HTR-8/SVneo (cell line): Measurements from ENCODE around the gene SMARCA2.

ENCODE experiments used
- DNase-seq: peaks from one replicate; pipeline ENCODE4 v3.0.0; 2011; ENCODE audit warnings: low spot score, mixed read lengths; ENCODE audit not compliant: insufficient read length
- FAIRE-seq: peaks from 2 replicates; lab custom pipeline; 2011; peaks lifted over from hg19 to GRCh38; lab: Jason Lieb, UNC

SMARCA2 gene

DNA sequence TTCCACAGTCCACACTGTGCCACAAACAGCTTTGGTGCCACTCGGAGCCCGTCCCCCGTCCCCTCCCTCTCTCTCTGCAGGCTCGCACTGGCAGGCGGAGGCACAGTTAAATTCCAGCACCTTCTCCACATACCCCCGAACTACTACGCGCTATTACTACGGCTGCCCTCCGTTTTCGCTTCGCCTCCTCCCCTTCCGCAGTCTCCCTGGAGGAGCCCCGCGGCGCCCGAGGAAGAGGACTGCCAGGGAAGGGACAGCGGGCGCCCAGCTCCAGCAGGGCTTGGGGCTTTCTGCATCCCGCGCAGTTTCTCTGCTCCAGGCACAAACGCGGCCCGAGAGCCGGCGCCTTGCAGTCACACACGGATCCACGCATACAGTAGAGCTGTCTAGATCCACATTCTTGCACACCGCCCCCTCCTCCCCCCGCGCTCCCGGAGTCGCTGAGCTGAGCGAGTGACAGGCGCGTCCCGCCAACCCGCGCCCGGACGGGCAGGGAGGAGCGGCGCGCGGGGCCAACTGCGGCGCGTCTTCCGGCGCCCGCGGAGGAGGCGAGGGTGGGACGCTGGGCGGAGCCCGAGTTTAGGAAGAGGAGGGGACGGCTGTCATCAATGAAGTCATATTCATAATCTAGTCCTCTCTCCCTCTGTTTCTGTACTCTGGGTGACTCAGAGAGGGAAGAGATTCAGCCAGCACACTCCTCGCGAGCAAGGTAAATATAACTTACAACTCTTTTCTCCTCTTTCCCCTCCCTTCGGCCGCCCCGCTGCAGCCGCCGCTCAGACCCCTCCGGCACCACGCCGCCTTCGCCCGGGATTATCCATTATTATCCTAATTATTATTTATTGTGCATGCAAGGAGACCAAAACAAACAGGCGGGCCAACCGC, at the start of gene SMARCA2:
SMARCA2 (plus strand) TSS at position 652 of the 885 bp plus-strand sequence. CDS start 13,676 bp downstream, outside the sequence.
- FAIRE-seq (peak; percentile 92), DNase-seq (peak; percentile 89)

DNA sequence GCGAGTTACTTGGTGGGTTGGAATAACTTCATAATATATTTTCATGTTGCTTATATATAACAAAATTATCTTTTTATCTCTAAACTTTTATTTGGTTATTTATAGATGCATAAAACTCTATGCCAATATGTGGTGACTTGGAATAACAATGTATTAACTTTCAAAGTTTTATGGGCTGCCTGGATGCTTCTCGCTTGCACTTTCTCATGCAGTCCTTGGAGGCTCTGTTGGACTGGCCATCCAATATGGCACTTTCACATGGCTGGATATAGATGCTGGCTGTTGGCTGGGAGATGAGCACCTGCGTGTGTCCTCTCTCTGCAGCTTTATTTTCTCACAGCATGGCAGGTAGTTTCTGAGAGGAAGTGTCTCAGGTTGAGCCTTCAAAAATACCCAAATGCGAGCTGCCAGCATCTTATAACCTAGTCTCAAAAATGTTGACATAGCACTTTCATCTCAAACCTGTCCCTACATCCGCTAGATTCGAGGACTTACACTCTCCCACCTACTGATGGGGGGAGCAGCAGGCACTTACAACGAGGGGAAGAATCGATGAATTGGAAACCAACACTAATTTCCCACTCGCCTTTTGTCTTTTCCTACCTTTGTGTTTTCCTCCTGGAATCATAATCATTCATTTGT, 48.3 kb upstream of the SMARCA2 start:
- FAIRE-seq (no peak), DNase-seq (no peak)

GRCh38 chr9:1969160-1969559, 46.0 kb upstream of the SMARCA2 start:
- FAIRE-seq = no peak
- no peak for DNase-seq

DNA sequence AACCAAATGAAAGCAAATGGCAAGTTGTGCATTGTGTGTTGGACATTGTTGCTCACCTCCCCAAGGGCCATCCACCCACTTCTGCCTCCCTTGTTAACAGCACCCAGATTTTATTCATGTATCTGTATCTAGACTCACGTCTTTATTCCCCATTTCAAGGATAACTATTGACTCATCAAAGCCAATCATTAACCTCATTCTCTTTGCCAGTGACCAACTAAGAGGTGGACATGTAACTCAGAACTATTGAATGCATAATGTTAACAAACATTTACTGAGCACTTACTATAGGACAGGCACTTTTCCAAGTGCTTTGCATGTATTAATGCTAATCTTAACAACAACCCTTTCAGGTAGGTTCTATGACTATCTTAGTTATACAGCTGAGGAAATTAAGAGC, 45.2 kb upstream of the SMARCA2 start:
- DNase-seq = no peak
- no peak for FAIRE-seq

DNA sequence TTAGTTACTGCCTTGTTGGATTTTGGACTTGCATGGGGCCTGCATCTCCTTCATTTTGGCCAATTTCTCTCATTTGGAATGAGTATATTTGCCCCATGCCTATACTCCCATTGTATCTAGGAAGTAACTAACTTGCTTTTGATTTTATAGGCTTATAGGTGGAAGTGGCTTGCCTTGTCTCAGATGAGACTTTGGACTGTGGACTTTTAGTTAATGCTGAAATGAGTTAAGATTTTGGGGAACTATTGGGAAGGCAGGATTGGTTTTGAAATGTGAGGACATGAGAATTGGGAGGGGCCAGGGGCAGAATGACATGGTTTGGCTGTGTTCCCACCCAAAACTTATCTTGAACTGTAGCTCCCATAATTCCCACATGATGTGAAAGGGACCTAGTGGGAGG, 42.5 kb upstream of the SMARCA2 start:
- no peak for DNase-seq
- no peak for FAIRE-seq

DNA sequence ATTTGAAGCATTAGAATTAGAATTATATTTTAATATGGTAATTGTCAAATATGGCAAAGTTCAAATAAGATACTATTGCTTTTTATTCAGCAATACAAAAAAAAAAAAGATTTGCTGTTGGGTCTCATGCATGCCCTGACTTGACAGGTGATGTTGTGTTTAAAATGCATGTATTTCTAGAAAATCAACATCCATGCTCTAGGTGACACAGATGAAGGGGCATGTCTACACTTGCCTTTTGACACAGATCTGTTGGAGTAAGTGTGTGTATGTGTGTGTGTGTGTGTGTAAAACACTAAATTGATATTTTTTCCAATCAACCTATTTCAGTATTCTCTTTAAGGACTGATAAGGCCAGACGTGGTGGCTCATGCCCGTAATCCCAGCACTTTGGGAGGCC, 38.1 kb upstream of the SMARCA2 start:
- DNase-seq (no peak), FAIRE-seq (no peak)

- FAIRE-seq (no peak), DNase-seq (no peak)
Measured at GRCh38 chr9:1978941-1979340, 36.2 kb upstream of the SMARCA2 start.

GRCh38 chr9:1979741-1980367, 35.3 kb upstream of the SMARCA2 start:
- FAIRE-seq = no peak
- DNase-seq = no peak

- FAIRE-seq = no peak
Measured at GRCh38 chr9:1980387-1980786, 34.8 kb upstream of the SMARCA2 start.

GRCh38 chr9:1982074-1982473, 33.1 kb upstream of the SMARCA2 start:
- FAIRE-seq (no peak), DNase-seq (no peak)

More at GRCh38 chr9:1980387-1980786, 34.8 kb upstream of the SMARCA2 start:
- no peak for DNase-seq

GRCh38 chr9:1986341-1986740, 28.8 kb upstream of the SMARCA2 start:
- FAIRE-seq (no peak), DNase-seq (no peak)

DNA sequence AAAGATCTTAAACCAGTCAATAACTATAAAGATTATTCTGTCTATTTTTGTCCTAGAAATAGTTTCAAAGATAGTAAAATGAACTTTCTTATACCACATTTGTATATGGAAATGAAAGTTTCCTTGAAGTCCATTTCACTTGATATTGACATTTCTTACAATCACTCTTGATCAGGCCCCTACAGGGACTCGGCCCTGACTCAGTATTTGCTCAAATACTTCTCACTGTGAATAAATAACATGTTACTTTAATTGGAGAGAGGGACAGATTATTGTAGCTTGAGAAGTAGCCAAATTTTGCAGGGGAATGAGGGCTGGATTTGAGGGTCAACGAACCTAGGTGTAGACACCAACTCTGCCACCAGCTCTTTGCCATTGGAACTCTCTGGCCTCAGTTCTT, 25.6 kb upstream of the SMARCA2 start:
- FAIRE-seq (no peak), DNase-seq (no peak)

DNA sequence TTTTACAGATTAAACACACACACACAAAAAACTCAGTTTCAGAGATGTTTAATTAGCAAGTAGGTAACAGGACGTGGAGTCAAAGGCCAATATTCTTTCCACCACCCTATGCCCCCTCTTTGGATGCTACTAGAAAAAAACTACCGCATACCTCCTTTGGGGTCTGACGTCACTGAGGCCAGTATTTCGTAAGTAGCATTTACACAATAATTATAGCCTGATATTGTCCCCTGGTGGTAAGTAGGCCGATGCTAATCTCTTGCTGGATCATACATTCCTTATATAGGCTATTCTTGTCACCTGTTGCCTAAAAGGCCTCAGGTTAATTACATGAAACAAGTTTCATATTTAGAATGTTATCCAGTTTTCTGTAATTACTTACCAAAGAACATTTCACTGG, 21.0 kb upstream of the SMARCA2 start:
- no peak for FAIRE-seq
- DNase-seq = no peak

DNA sequence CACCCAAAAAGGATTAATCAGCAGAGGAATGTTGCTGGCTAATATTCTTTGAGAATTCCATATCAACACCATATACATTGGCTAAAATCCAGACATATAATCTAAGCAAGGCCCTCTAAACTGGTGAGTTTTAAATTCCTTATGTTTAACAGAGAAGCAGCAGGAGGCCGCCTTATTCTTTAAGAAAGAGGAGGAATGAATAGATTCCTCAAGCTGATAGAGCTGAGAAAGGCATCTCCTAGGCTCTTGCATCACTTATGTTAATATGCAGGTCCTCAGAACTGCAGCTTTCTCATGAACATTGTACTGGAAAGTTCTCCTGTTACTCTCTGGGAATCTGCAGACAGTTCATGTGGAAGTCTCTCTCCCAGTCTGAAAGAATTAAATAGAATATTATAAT, 20.1 kb upstream of the SMARCA2 start:
- DNase-seq (no peak), FAIRE-seq (no peak)

DNA sequence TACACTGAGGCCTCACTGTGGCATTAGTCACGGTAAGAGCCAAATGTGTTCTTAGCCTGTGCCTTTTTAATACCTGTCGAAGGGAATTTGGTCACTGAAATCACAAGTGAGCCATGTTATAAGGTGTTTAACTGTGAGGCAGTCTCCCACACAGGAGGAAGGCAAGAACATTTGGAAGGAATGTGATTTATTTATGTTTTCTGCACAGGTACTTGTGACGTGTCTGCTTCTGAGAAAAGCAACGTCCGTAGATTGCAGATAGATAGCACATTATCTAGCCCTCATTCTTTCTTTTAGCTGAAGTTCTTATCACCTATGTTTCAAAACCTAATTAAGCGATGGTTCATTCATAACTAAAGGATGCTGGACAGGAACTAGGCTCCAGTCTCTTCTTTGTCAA, 19.0 kb upstream of the SMARCA2 start:
- DNase-seq (no peak), FAIRE-seq (no peak)

GRCh38 chr9:1997646-1998045, 17.5 kb upstream of the SMARCA2 start:
- DNase-seq = no peak
- FAIRE-seq = no peak

- no peak for DNase-seq
- no peak for FAIRE-seq
Measured at GRCh38 chr9:1998111-1998510, 17.0 kb upstream of the SMARCA2 start.

GRCh38 chr9:2000314-2000713, 14.8 kb upstream of the SMARCA2 start:
- DNase-seq (no peak), FAIRE-seq (no peak)

- FAIRE-seq (no peak), DNase-seq (no peak)
Measured at GRCh38 chr9:2008372-2008771, 6.8 kb upstream of the SMARCA2 start.

- FAIRE-seq (no peak), DNase-seq (no peak)
Measured at GRCh38 chr9:2012347-2012746, 2.8 kb upstream of the SMARCA2 start.
